GM21526 (cell line): ENCODE measurements around the gene CHD9.
"Not testable (repeated sequence)": the region's sequence is repeated elsewhere in the genome, so short reads cannot be mapped to it uniquely, and the experiment has no call there.

ENCODE experiments used
- ATAC-seq: cut with Tn5 transposase; IDR thresholded peaks from one replicate; pipeline ENCODE4 v1.9.1; 2021; ENCODE audit warnings: moderate library complexity; ENCODE audit not compliant: unreplicated experiment, low FRiP score

CHD9 gene

GRCh38 chr16:53054670-53055485, at the start of gene CHD9:
Gene CHD9 (plus strand): TSS chr16:53054991. CDS start chr16:53156090, 101,099 bp downstream.
- peak; percentile 72 for ATAC-seq

- ATAC-seq: no peak
Measured at GRCh38 chr16:53007095-53007494, 47.7 kb upstream of the CHD9 start.

GRCh38 chr16:53014287-53014686, 40.5 kb upstream of the CHD9 start:
- no peak for ATAC-seq

- ATAC-seq: no peak
Measured at GRCh38 chr16:53018834-53019416, 35.9 kb upstream of the CHD9 start.

- ATAC-seq: no peak
Measured at GRCh38 chr16:53022374-53022773, 32.4 kb upstream of the CHD9 start.

GRCh38 chr16:53024045-53024444, 30.7 kb upstream of the CHD9 start:
- ATAC-seq: no peak

- no peak for ATAC-seq
Measured at GRCh38 chr16:53029971-53030370, 24.8 kb upstream of the CHD9 start.

- ATAC-seq: no peak
Measured at GRCh38 chr16:53031323-53031942, 23.4 kb upstream of the CHD9 start.

GRCh38 chr16:53034306-53034705, 20.5 kb upstream of the CHD9 start:
- ATAC-seq: no peak

- ATAC-seq: no peak
Measured at GRCh38 chr16:53035176-53035942, 19.4 kb upstream of the CHD9 start.

GRCh38 chr16:53036066-53036465, 18.7 kb upstream of the CHD9 start:
- no peak for ATAC-seq

- ATAC-seq: not testable (repeated sequence)
Measured at GRCh38 chr16:53036711-53037110, 18.1 kb upstream of the CHD9 start.

- no peak for ATAC-seq
Measured at GRCh38 chr16:53040788-53041187, 14.0 kb upstream of the CHD9 start.

- ATAC-seq: no peak
Measured at GRCh38 chr16:53041320-53042051, 13.3 kb upstream of the CHD9 start.

GRCh38 chr16:53042235-53042701, 12.5 kb upstream of the CHD9 start:
- no peak for ATAC-seq

GRCh38 chr16:53043428-53043831, 11.4 kb upstream of the CHD9 start:
- ATAC-seq: no peak

GRCh38 chr16:53043986-53044601, 10.7 kb upstream of the CHD9 start:
- ATAC-seq: no peak

GRCh38 chr16:53045341-53046220, 9.2 kb upstream of the CHD9 start:
- ATAC-seq: no peak

GRCh38 chr16:53047515-53047914, 7.3 kb upstream of the CHD9 start:
- ATAC-seq: not testable (repeated sequence)
